Stimulated activated CD4-positive, alpha-beta T cell treated with anti-CD3 and anti-CD28 coated beads, Interleukin-12 subunit alpha, Interleukin-12 subunit beta, amount 100 ng/mL, for 4 hours (primary cell): ENCODE results near the gene CPS1.

ENCODE experiments used
- DNase-seq: peaks from one replicate; pipeline ENCODE4 v3.0.0-alpha.2; 2020

Gene CPS1

DNA sequence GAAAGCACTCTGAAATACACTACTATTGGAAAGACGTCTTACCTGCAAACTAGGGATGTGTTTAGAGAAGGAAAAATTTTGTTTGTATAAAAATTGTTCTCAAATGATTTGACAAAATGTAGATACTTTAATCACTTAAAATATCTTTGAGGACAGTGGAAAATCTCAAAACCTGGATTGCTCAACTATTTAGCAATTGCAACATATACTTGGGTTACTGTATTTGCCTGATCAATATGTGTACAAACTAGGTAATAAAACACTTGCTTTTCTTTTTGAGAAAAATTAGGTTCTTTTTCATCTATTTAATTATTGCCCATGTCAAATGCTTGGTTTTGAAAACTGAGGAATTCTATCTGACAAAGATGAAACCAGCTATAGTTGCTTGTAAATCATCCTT, 60.9 kb downstream of the CPS1 start:
- DNase-seq: no peak

- no peak for DNase-seq
These were observed 61.4 kb downstream of the CPS1 start for GRCh38 chr2:210617732-210618330.

- DNase-seq: no peak
These were observed 64.1 kb downstream of the CPS1 start for GRCh38 chr2:210620456-210620855.

DNA sequence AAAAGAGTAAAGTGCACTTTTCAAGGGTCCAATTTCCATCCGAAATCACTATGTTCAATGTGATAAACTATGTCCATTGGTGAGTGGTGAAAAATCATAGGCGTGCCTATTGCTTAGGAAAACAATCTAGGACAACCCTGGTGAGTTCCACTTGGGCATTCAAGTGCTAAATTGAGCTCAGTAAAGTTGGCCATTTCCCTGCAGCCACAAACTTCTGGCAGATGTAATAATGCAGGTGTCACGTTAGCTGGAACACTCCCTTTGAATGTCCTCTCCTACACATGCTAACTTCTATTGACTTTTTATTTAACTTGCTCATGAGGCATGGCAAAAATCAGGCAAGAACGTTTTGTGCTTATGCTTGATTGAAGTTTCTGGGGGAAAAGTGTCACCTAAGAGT, 67.1 kb downstream of the CPS1 start:
- DNase-seq: no peak

- no peak for DNase-seq
These were observed 70.5 kb downstream of the CPS1 start for GRCh38 chr2:210626849-210627248.

- no peak for DNase-seq
These were observed 74.6 kb downstream of the CPS1 start for GRCh38 chr2:210630873-210631560.

- no peak for DNase-seq
These were observed 77.3 kb downstream of the CPS1 start for GRCh38 chr2:210633699-210634098.

DNA sequence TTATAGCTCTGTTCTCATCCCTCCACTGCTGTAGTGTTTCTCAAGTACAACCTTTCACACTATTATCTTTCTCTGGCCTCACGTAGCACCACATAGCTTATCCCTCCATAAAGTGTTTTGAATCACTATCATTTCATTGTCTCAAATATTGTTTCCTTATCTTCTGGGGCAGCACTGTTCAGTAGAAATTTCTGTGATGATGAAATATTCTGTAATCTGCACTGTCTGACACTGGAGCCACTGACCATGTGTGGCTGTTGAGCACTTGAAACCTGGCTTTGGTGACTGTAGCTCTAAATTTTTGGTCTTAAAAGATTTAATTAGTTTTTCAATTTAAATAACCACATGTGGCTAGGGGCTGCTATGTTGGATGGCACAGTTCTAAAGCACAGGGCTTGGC, 78.9 kb downstream of the CPS1 start:
- DNase-seq: no peak

- no peak for DNase-seq
These were observed 85.9 kb downstream of the CPS1 start for GRCh38 chr2:210642333-210642732.

DNA sequence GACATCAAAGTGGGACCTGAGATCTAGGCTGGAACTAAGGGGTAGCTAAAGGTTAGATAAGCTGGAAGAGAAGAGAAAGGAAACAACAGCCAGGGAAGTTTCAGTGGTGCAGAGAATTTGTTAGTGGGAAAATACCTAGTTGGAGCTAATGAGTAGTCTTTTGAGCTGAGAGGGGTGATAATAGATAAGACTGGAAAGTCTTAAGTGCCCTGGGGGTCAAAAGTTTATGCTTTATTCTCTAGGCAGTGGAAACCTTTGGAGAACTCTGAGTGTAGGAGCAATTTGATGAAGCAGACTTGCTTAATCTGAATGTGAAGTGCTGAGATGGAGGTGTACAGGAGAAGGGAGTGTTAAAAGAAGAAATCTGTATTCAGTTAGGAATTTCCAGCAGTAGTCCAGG, 90.8 kb downstream of the CPS1 start:
- DNase-seq: no peak

DNA sequence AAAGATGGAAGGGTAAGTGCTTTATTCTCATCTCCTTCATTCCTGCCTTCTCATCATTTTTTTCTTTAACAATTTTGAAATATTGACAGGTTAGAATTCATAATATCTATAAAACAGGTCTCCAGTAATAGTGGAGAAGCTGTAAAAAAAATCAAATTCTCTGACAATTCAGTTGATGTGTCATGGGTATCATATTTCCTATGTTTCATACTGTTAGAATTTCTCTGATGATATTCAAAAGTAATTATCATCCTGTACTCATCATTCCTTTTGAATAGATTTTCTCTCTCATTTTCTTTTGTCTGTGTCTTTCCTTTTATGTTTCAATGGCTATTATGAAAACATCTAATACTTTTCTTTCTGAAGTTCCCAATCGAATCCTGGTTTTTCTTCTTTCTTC, 97.7 kb downstream of the CPS1 start:
- DNase-seq: no peak

DNA sequence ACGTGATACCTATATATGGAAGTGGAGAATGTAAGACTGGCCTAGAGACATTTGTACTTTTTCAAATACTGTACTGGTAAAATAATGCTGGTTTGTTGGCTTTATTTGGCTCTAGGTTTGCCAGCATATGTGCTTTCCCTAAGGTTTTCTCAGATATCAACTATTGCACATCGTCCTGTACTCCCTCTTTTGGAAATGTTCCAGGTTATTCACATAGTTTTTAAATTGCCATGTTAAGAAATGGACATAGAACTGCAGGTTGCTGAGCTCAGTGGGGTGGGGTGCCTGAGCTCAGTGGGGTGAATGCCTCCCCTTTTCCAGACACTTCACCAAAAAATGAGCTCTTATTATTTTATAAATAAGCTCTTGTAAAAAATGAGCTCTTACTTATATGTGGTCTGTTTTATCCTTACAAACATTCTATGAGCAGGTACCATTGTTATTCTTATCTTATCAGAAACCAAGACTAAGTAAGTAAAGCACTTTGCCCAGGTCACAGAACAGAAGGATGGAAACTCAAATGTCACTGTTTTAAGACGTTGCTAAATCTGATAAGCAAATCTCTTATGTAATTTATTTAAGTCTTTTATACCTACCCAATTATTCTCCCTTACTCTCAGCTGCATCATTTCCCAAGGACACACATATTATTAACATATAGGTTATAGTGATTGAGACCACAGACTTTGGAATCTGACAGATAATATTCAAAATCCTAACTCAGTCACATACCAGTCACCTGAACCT, 99.0 kb downstream of the CPS1 start:
- DNase-seq: no peak

DNA sequence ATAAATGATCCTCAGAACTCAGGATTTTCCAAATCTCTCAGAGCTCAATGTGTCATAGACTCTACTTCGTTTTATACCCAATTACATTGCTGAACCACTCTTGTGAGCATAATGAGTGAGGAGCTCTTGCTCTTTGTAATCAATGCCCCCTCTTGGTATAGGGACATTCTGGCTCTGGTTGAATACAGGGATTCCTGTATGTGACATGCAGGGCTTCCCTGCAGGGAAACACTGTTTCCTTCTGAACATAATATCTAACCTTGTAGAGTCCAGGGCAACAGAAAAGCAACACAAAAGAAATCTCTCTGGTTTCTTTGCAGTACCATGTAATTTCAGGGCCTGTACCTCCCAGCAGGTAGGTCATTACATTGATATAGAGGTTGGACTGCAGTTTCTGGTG, 101.5 kb downstream of the CPS1 start:
- DNase-seq: no peak

- no peak for DNase-seq
These were observed 104.4 kb downstream of the CPS1 start for GRCh38 chr2:210660751-210661150.

- no peak for DNase-seq
These were observed 106.2 kb downstream of the CPS1 start for GRCh38 chr2:210662560-210662959.

- DNase-seq: no peak
These were observed 107.3 kb downstream of the CPS1 start for GRCh38 chr2:210663631-210664089.

GRCh38 chr2:210667711-210668110, 111.3 kb downstream of the CPS1 start:
- no peak for DNase-seq

DNA sequence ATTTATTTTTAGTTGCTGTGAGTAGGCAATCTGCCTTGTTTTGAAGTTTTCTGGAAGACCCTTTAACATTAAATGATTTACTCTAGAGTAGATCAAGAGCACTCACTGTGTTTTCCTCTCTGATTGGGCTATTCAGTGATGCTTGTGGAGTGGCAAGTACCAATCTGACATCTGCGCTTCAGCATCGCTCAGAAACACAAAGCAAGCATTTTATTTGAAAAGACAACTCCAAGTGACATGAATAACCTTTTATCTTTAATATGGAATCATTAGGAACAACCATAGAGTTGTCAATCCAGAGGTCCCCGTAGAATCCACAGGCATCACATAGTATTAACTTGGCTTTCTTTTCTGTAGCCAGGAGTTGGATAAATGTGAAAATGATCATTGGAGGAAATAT, 114.7 kb downstream of the CPS1 start:
- no peak for DNase-seq

DNA sequence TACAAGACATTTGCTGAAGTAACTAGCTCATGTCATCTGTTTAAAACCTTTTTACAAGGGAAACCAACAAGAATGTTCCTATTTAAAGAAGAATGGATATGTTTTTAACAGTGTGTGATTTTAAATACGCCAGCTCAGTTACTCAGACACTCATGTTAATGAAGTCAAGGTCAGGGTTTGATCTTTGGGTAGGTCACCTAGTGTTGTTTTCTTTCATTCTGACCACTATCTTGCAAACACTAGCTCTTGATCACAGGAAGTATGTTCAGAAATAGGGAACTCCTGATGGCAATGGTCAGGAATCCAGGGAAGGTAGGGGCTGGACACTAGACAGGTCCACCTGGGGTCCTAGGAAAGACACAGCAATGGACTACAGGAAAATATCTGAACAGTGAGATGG, 116.7 kb downstream of the CPS1 start:
- DNase-seq: no peak

- no peak for DNase-seq
These were observed 119.7 kb downstream of the CPS1 start for GRCh38 chr2:210676067-210676466.

- no peak for DNase-seq
These were observed 125.1 kb downstream of the CPS1 start for GRCh38 chr2:210681491-210681890.

DNA sequence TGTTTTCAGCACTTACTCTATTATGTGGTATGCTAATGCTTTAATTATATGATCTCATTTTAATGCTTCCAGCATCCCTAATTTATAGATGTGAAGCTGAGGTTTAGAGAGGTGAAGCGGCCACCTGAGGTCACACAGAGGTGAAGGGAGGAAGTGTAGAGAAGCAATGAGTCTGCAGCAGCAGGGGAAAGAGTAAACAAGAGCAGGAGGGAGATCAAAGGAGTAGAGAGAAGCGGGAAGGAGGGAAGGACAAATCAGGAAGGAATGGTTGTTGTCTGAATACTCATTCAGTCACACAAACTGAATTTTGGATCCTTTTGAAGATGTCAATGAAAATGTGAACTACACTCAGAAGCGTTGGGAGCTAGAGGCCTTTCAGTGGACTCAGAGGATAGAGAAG, 130.0 kb downstream of the CPS1 start:
- DNase-seq: no peak

DNA sequence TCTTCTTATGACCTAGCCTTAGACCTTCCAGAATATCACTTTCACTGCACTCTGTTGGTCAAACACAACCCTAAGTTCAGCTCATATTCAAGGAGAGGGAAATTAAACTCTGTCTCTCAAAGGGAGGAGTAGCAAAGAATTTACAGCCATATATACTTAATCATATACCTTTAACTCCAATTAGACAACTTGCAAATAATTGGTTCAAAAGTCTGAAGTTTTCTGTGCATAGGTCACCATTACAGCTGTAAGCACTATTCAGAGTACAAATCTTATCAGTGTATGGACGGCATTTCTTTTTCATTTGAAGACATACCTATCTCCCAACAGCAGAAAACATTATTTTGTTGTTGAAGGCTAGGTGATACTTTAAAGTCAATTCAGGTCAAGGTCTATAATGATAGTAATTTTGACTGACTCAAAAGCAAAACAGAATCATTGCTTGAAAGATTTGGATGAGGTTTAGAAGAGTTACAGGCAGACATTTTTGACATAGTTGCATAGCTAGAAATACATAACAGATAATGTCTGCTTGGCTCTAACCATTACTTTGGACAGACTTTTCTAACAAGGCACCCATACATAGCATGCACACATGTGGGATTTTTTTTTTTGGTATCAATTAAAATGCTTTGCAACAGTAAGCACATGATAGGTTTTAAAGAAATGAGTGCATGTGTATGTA, 131.5 kb downstream of the CPS1 start:
- DNase-seq: no peak

DNA sequence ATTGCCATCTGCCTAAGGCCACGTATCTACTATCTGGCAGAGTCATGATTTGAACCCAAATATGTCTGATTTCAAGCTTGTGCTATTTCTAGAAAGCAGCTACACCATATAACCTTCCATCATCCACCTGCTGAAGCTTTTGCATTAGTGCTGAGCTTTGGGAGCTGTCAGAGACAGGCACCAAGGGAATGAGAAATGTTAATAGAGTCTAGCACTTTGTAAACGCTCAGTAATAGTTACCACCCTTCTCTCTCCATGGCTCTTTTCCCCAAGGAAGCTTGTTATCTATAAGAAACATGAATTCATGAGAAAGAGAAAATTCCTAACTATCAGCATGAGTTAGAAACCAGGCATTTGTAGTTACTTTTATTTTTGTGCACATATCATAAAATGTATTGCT, 151.5 kb downstream of the CPS1 start:
- DNase-seq: no peak
